ENCODE results near the gene FBXL15. TPM values are rescaled to one million over a fixed set of nuclear protein-coding genes. Genes with fewer than 3 reads are reported as not detected.

Gene FBXL15
- total RNA-seq, 1 experiment from 2014 or later = 24.6 TPM

DNA sequence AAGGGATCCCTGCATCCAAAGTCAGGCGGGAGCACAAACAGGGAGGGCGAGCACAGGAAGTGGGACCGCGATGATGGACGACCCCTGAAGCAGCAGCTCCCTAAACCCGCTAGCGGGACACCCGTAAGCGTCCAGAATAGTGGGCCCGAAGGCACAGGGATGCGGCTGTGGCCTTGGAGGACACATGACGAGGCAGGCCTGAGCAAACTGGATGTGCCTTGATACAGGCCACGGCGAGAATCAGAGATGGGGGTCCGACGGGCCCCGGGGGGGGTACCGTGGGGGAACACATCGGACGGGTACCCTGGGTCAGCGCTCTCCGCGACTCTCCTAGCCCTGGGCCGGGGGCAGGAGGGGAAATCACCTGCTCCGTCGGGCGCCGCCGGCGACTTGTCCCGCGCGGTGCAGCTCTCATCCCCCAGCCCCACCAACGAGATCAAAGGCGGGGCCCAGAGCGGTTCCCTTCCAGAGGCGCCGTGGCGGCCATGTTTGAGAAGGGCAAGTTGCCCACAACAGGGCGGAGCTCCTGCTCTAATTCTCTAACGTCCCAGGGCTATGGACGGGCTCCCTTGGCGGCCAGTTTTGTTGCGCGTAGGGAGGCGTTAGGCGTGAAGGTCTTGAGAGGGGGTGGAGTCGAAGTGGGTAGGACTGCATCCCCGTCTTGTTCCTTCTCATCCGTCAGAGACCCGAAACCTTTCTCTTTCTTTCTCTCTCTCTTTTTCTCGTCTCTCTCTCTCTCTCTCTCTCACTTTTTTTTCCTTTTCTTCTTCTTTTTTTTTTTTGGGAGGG lies 11.7 kb downstream of the FBXL15 start, which contains the start of gene CUEDC2 (continued):
- TF ChIP-seq, protein P1, sequence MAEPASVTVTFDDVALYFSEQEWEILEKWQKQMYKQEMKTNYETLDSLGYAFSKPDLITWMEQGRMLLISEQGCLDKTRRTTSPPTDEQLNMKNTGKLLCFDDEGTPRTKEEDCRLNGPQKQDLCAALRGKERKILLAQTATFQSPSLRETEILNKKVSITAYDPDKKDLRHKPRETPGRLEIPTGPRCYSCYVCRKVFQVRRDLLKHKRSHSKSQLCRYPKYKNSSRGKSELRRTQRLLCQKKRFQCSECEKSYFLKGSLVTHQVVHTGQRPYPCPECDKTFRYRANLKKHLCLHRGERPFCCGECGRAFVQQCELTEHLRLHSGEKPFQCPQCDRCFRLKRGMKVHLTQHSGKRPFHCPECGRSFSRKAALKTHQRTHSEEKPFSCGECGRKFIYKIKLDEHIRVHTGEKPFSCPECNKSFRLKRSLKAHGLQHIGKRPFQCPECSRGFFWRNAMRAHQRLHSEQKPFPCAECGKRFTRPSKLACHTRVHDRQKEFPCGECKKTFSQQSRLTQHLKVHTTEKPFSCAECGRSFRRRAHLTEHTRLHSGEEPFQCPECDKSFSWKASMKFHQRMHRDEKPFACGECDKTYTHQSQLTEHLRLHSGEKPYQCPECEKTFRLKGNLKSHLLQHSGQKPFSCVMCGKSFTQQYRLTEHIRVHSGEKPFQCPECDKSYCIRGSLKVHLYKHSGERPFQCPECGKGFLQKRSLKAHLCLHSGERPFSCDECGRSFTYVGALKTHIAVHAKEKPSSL (CRISPR knock-in tag; conservative IDR thresholded peaks at IDR 0.05) = no peak
- TF ChIP-seq CREM (CRISPR knock-in tag; IDR thresholded peaks at IDR 0.05) = peak; percentile 68; the same call in 1 of the 2 replicates
- no peak for TF ChIP-seq TCF7 (CRISPR knock-in tag; IDR thresholded peaks at IDR 0.05; ENCODE audit: low read depth)
- no peak for TF ChIP-seq TEAD4 (CRISPR knock-in tag; IDR thresholded peaks at IDR 0.05)
- TF ChIP-seq RELA (CRISPR knock-in tag; IDR thresholded peaks at IDR 0.05; ENCODE audit: borderline replicate concordance) = 0 out of 2 replicates have a peak, but pooled peaks have one; percentile 63
- TF ChIP-seq, protein P2, sequence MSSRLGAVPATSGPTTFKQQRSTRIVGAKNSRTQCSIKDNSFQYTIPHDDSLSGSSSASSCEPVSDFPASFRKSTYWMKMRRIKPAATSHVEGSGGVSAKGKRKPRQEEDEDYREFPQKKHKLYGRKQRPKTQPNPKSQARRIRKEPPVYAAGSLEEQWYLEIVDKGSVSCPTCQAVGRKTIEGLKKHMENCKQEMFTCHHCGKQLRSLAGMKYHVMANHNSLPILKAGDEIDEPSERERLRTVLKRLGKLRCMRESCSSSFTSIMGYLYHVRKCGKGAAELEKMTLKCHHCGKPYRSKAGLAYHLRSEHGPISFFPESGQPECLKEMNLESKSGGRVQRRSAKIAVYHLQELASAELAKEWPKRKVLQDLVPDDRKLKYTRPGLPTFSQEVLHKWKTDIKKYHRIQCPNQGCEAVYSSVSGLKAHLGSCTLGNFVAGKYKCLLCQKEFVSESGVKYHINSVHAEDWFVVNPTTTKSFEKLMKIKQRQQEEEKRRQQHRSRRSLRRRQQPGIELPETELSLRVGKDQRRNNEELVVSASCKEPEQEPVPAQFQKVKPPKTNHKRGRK (CRISPR knock-in tag; IDR thresholded peaks at IDR 0.05; ENCODE audit: borderline replicate concordance) = 0 out of 2 replicates have a peak, but pooled peaks have one; percentile 27
- no peak for TF ChIP-seq ESRRA (CRISPR knock-in tag; IDR thresholded peaks at IDR 0.05; ENCODE audit: borderline replicate concordance)
- TF ChIP-seq, protein P3, sequence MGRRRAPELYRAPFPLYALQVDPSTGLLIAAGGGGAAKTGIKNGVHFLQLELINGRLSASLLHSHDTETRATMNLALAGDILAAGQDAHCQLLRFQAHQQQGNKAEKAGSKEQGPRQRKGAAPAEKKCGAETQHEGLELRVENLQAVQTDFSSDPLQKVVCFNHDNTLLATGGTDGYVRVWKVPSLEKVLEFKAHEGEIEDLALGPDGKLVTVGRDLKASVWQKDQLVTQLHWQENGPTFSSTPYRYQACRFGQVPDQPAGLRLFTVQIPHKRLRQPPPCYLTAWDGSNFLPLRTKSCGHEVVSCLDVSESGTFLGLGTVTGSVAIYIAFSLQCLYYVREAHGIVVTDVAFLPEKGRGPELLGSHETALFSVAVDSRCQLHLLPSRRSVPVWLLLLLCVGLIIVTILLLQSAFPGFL (CRISPR knock-in tag; IDR thresholded peaks at IDR 0.05; ENCODE audit: borderline replicate concordance) = 0 out of 2 replicates have a peak, but pooled peaks have one; percentile 42
- no peak for TF ChIP-seq ELF4 (CRISPR knock-in tag; IDR thresholded peaks at IDR 0.05; ENCODE audit: low read depth)
- no peak for TF ChIP-seq SOX15 (CRISPR knock-in tag; IDR thresholded peaks at IDR 0.05)
- TF ChIP-seq, protein P4, sequence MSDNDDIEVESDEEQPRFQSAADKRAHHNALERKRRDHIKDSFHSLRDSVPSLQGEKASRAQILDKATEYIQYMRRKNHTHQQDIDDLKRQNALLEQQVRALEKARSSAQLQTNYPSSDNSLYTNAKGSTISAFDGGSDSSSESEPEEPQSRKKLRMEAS (CRISPR knock-in tag; IDR thresholded peaks at IDR 0.05) = peak; percentile 84
- TF ChIP-seq NFE2L1 (CRISPR knock-in tag; IDR thresholded peaks at IDR 0.05) = no peak; the same call in 1 of the 2 replicates
- TF ChIP-seq, protein P5, sequence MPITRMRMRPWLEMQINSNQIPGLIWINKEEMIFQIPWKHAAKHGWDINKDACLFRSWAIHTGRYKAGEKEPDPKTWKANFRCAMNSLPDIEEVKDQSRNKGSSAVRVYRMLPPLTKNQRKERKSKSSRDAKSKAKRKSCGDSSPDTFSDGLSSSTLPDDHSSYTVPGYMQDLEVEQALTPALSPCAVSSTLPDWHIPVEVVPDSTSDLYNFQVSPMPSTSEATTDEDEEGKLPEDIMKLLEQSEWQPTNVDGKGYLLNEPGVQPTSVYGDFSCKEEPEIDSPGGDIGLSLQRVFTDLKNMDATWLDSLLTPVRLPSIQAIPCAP (CRISPR knock-in tag; IDR thresholded peaks at IDR 0.05) = no peak
- no peak for TF ChIP-seq GTF2I (CRISPR knock-in tag; conservative IDR thresholded peaks at IDR 0.05)
- no peak for TF ChIP-seq ZNF219 (CRISPR knock-in tag; IDR thresholded peaks at IDR 0.05; ENCODE audit: borderline replicate concordance)
- TF ChIP-seq, protein P6, sequence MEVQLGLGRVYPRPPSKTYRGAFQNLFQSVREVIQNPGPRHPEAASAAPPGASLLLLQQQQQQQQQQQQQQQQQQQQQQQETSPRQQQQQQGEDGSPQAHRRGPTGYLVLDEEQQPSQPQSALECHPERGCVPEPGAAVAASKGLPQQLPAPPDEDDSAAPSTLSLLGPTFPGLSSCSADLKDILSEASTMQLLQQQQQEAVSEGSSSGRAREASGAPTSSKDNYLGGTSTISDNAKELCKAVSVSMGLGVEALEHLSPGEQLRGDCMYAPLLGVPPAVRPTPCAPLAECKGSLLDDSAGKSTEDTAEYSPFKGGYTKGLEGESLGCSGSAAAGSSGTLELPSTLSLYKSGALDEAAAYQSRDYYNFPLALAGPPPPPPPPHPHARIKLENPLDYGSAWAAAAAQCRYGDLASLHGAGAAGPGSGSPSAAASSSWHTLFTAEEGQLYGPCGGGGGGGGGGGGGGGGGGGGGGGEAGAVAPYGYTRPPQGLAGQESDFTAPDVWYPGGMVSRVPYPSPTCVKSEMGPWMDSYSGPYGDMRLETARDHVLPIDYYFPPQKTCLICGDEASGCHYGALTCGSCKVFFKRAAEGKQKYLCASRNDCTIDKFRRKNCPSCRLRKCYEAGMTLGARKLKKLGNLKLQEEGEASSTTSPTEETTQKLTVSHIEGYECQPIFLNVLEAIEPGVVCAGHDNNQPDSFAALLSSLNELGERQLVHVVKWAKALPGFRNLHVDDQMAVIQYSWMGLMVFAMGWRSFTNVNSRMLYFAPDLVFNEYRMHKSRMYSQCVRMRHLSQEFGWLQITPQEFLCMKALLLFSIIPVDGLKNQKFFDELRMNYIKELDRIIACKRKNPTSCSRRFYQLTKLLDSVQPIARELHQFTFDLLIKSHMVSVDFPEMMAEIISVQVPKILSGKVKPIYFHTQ (CRISPR knock-in tag; IDR thresholded peaks at IDR 0.05) = no peak
- TF ChIP-seq, protein P7, sequence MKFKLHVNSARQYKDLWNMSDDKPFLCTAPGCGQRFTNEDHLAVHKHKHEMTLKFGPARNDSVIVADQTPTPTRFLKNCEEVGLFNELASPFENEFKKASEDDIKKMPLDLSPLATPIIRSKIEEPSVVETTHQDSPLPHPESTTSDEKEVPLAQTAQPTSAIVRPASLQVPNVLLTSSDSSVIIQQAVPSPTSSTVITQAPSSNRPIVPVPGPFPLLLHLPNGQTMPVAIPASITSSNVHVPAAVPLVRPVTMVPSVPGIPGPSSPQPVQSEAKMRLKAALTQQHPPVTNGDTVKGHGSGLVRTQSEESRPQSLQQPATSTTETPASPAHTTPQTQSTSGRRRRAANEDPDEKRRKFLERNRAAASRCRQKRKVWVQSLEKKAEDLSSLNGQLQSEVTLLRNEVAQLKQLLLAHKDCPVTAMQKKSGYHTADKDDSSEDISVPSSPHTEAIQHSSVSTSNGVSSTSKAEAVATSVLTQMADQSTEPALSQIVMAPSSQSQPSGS (CRISPR knock-in tag; IDR thresholded peaks at IDR 0.05; ENCODE audit: borderline replicate concordance, low read depth) = no peak
- no peak for TF ChIP-seq IRF2 (CRISPR knock-in tag; IDR thresholded peaks at IDR 0.05; ENCODE audit: borderline replicate concordance, low read depth)
- TF ChIP-seq, protein P8, sequence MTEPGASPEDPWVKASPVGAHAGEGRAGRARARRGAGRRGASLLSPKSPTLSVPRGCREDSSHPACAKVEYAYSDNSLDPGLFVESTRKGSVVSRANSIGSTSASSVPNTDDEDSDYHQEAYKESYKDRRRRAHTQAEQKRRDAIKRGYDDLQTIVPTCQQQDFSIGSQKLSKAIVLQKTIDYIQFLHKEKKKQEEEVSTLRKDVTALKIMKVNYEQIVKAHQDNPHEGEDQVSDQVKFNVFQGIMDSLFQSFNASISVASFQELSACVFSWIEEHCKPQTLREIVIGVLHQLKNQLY (CRISPR knock-in tag; IDR thresholded peaks at IDR 0.05) = no peak
- TF ChIP-seq MXD4 (CRISPR knock-in tag; IDR thresholded peaks at IDR 0.05; ENCODE audit: borderline replicate concordance) = no peak
- TF ChIP-seq, protein P9, sequence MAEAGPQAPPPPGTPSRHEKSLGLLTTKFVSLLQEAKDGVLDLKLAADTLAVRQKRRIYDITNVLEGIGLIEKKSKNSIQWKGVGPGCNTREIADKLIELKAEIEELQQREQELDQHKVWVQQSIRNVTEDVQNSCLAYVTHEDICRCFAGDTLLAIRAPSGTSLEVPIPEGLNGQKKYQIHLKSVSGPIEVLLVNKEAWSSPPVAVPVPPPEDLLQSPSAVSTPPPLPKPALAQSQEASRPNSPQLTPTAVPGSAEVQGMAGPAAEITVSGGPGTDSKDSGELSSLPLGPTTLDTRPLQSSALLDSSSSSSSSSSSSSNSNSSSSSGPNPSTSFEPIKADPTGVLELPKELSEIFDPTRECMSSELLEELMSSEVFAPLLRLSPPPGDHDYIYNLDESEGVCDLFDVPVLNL (CRISPR knock-in tag; IDR thresholded peaks at IDR 0.05; ENCODE audit: borderline replicate concordance, low read depth) = no peak
- TF ChIP-seq, protein P10, sequence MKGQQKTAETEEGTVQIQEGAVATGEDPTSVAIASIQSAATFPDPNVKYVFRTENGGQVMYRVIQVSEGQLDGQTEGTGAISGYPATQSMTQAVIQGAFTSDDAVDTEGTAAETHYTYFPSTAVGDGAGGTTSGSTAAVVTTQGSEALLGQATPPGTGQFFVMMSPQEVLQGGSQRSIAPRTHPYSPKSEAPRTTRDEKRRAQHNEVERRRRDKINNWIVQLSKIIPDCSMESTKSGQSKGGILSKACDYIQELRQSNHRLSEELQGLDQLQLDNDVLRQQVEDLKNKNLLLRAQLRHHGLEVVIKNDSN (CRISPR knock-in tag; IDR thresholded peaks at IDR 0.05) = peak; percentile 52; the same call in 1 of the 2 replicates
- TF ChIP-seq, protein P11, sequence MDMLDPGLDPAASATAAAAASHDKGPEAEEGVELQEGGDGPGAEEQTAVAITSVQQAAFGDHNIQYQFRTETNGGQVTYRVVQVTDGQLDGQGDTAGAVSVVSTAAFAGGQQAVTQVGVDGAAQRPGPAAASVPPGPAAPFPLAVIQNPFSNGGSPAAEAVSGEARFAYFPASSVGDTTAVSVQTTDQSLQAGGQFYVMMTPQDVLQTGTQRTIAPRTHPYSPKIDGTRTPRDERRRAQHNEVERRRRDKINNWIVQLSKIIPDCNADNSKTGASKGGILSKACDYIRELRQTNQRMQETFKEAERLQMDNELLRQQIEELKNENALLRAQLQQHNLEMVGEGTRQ (CRISPR knock-in tag; IDR thresholded peaks at IDR 0.05) = no peak; the same call in 1 of the 2 replicates

Data from WTC11 (cell line).